K562 (cell line): Measurements from ENCODE around the gene HSD17B2.

ENCODE experiments used
- GABPA ChIP-seq: fragments of 200-800 bp; sonication (Bioruptor generic); conservative IDR thresholded peaks from 2 replicates; pipeline ENCODE4 v1.6.1; 2016; ENCODE audit warnings: low read depth, missing genetic modification characterization, missing compliant biosample characterization
- HOXB6 ChIP-seq: fragments of 250-450 bp; sonication (Bioruptor Pico); IDR thresholded peaks from 2 replicates; pipeline ENCODE4 v1.5.1; 2022; ENCODE audit warnings: mild to moderate bottlenecking, borderline replicate concordance
- POLR2A ChIP-seq: fragments of 450-650 bp; conservative IDR thresholded peaks from 2 replicates; pipeline ENCODE4 v1.6.1; 2016
- RUNX1 ChIP-seq: sonication (generic); IDR thresholded peaks from 2 replicates; pipeline ENCODE4 v1.6.1; 2016; ENCODE audit warnings: antibody characterized with exemption, low read depth
- SMARCA4 ChIP-seq: fragments of 450-650 bp; IDR thresholded peaks from 2 replicates; pipeline ENCODE4 v1.6.1; 2016
- SP1 ChIP-seq: sonication (generic); formaldehyde crosslinking; IDR thresholded peaks from 2 replicates; pipeline ENCODE4 v1.8.1; 2022; ENCODE audit warnings: mild to moderate bottlenecking, missing genetic modification reagents
- TCFL5 ChIP-seq: fragments of 250-450 bp; sonication (Bioruptor Pico); conservative IDR thresholded peaks from 2 replicates; pipeline ENCODE4 v1.6.1; 2021; ENCODE audit warnings: mild to moderate bottlenecking, moderate library complexity, matching md5 sums
- THRA ChIP-seq: fragments of 450-650 bp; IDR thresholded peaks from 2 replicates; pipeline ENCODE4 v1.6.1; 2017; ENCODE audit warnings: mild to moderate bottlenecking, moderate library complexity
- ZBED1 ChIP-seq: IDR thresholded peaks from 2 replicates; pipeline ENCODE4 v1.6.1; 2014
- ZNF561 ChIP-seq: fragments of 450-650 bp; formaldehyde crosslinking; conservative IDR thresholded peaks from 2 replicates; pipeline ENCODE4 v1.4.0; 2020; ENCODE audit warnings: mild to moderate bottlenecking, moderate library complexity
- ZNF778 ChIP-seq: fragments of 450-650 bp; formaldehyde crosslinking; IDR thresholded peaks from 2 replicates; pipeline ENCODE4 v1.4.0; 2020; ENCODE audit warnings: mild to moderate bottlenecking, moderate library complexity
- TF ChIP-seq, protein P1 (sequence below), 3 experiments: IDR thresholded peaks in 2 of 3; conservative IDR thresholded peaks in 1 of 3; 2 replicates each; pipeline ENCODE4 v1.5.1; 2011 to 2012; ENCODE audit warnings: low read length in 3 of 3, mild to moderate bottlenecking in 3 of 3, control low read depth in 2 of 3, improper control_type of control experiment in 1 of 3, inconsistent platforms in 1 of 3, low read depth in 1 of 3, mixed read lengths in 1 of 3, moderate library complexity in 1 of 3; ENCODE audit not compliant: insufficient read depth in 2 of 3

DNA sequence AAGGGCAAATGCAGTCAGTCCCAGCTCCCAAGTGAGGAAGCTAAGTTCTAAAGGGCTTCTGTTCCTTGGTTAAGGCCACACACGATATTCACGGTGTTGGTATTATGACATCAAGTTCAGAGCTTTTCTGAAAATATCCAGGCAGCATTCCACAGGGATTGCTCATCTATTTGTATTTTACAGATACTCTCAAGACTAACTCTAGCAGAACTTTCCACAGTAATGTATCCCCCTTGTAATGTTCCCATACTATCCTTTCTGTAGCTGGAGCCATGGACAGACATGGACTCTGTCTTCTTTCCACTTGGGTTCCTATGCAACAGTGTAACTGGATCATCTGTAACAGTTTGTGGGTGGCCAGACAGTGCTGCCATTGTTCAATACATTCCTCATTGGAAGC lies 37.3 kb upstream of the HSD17B2 start:
- TF ChIP-seq ZNF561 (CRISPR knock-in tag) (no peak), ZNF778 (CRISPR knock-in tag) (no peak), THRA (no peak), TCFL5 (CRISPR knock-in tag) (no peak), SP1 (CRISPR knock-in tag) (no peak), RUNX1 (no peak), ZBED1 (no peak), HOXB6 (no peak), SMARCA4 (no peak), POLR2A (no peak), GABPA (tag) (no peak)
- TF ChIP-seq, protein P1, sequence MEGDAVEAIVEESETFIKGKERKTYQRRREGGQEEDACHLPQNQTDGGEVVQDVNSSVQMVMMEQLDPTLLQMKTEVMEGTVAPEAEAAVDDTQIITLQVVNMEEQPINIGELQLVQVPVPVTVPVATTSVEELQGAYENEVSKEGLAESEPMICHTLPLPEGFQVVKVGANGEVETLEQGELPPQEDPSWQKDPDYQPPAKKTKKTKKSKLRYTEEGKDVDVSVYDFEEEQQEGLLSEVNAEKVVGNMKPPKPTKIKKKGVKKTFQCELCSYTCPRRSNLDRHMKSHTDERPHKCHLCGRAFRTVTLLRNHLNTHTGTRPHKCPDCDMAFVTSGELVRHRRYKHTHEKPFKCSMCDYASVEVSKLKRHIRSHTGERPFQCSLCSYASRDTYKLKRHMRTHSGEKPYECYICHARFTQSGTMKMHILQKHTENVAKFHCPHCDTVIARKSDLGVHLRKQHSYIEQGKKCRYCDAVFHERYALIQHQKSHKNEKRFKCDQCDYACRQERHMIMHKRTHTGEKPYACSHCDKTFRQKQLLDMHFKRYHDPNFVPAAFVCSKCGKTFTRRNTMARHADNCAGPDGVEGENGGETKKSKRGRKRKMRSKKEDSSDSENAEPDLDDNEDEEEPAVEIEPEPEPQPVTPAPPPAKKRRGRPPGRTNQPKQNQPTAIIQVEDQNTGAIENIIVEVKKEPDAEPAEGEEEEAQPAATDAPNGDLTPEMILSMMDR (IDR thresholded peaks at IDR 0.05 in 2 of 3, conservative IDR thresholded peaks at IDR 0.05 in 1 of 3; ENCODE audit: insufficient read depth in 2 of 3, low read depth in 1 of 3, low read length in 3 of 3), result no peak
